ENCODE data around the gene MET.
"Not testable (repeated sequence)": the region's sequence is repeated elsewhere in the genome, so short reads cannot be mapped to it uniquely, and the experiment has no call there.

Gene MET

DNA sequence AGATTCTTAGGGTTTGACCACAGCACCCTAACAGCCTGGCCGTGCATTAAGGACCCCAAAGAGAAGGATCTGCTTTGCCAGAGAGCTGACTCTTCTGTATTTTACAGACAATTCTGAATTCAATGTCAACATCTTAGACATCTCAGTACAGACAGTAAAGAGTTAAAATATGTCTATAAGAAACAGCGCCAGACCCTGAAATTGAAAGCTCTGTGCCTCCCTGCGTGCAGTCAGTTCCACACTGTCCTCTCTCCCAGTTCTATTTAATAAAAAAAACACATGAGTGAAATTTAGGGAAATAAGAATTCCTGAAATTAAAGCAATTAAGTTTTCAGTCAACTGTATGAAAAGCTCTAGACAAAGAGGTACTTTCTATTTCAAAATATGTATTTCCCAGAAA, 45.1 kb downstream of the MET start:
- no peak overlapping the region for H3K4me3 ChIP-seq (IDR thresholded peaks at IDR 0.05; ENCODE audit: insufficient read depth, low read depth, low read length)
- H3K79me2 ChIP-seq (ENCODE audit: insufficient read depth, low read depth), result no peaks in the 10 kb centered on the region

DNA sequence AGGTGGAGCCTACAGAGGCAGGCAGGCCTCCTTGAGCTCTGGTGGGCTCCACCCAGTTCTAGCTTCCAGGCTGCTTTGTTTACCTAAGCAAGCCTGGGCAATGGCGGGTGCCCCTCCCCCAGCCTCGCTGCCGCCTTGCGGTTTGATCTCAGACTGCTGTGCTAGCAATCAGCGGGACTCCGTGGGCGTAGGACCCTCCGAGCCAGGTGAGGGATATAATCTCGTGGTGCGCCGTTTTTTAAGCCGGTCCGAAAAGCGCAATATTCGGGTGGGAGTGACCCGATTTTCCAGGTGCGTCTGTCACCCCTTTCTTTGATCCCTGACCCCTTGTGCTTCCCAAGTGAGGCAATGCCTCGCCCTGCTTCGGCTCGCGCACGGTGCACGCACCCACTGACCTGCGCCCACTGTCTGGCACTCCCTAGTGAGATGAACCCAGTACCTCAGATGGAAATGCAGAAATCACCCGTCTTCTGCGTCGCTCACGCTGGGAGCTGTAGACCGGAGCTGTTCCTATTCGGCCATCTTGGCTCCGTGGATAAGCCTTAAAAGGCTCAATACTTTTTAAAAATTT, 52.0 kb downstream of the MET start:
- not testable (repeated sequence) for H3K4me3 ChIP-seq (IDR thresholded peaks at IDR 0.05; ENCODE audit: insufficient read depth, low read depth, low read length)

More for the DNA sequence above, 45.1 kb downstream of the MET start:
- H3K27ac ChIP-seq, result no peak overlapping the region
- H3K9ac ChIP-seq, result no peak overlapping the region
- H3K4me1 ChIP-seq (ENCODE audit: low read depth, poor library complexity, severe bottlenecking), result no peaks in the 10 kb centered on the region
- H2AFZ ChIP-seq (ENCODE audit: low read depth), result no peak overlapping the region
- H3K27me3 ChIP-seq (ENCODE audit: insufficient read depth, low read depth), result no peaks in the 10 kb centered on the region
- no peak overlapping the region for H3K4me2 ChIP-seq
- H4K20me1 ChIP-seq (ENCODE audit: insufficient read depth), result no peaks in the 10 kb centered on the region
- TF ChIP-seq, protein P1, sequence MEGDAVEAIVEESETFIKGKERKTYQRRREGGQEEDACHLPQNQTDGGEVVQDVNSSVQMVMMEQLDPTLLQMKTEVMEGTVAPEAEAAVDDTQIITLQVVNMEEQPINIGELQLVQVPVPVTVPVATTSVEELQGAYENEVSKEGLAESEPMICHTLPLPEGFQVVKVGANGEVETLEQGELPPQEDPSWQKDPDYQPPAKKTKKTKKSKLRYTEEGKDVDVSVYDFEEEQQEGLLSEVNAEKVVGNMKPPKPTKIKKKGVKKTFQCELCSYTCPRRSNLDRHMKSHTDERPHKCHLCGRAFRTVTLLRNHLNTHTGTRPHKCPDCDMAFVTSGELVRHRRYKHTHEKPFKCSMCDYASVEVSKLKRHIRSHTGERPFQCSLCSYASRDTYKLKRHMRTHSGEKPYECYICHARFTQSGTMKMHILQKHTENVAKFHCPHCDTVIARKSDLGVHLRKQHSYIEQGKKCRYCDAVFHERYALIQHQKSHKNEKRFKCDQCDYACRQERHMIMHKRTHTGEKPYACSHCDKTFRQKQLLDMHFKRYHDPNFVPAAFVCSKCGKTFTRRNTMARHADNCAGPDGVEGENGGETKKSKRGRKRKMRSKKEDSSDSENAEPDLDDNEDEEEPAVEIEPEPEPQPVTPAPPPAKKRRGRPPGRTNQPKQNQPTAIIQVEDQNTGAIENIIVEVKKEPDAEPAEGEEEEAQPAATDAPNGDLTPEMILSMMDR (conservative IDR thresholded peaks at IDR 0.05; ENCODE audit: low read depth, low read length), result no peak
- H3K36me3 ChIP-seq (ENCODE audit: insufficient read depth), result no peaks in the 10 kb centered on the region

DNA sequence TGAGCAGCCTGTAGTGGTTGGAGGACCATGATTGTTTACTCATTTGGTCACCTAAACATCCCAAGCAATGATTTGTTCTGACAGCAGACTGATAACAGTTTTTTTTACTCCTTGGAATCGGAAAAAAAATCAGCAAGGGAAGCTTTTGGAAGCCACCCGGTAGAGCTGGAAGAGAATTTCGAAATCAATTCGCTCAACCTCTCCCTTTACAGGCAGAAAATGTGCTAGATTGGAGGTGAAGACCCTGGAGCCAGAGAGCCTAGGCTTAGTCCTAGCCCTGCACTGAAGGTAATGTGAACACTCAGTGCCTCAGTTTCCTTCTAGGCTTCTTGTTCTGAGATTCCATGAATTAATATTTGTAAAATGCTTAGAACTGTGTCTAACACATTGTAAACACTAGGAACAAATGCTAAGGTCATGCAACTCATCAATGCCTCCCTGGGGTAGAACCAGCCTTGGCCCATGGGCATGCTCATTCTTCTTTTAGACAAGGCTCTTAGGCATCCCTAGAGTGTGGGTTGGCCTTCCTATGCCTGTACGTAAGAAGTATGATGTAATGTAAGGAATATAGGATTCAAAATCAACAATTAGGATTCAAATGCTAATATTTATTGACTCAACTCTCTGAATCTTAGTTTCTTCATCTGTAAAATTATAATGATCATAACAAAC, 52.7 kb downstream of the MET start:
- no peak overlapping the region for H3K9ac ChIP-seq
- no peaks in the 10 kb centered on the region for H4K20me1 ChIP-seq (ENCODE audit: insufficient read depth)
- H3K4me3 ChIP-seq (IDR thresholded peaks at IDR 0.05; ENCODE audit: insufficient read depth, low read depth, low read length), result no peak overlapping the region
- TF ChIP-seq, protein P1 (conservative IDR thresholded peaks at IDR 0.05; ENCODE audit: low read depth, low read length), result no peak
- H3K4me2 ChIP-seq, result no peak overlapping the region
- H3K79me2 ChIP-seq (ENCODE audit: insufficient read depth, low read depth), result no peaks in the 10 kb centered on the region
- no peaks in the 10 kb centered on the region for H3K4me1 ChIP-seq (ENCODE audit: low read depth, poor library complexity, severe bottlenecking)
- H2AFZ ChIP-seq (ENCODE audit: low read depth), result no peak overlapping the region
- no peaks in the 10 kb centered on the region for H3K36me3 ChIP-seq (ENCODE audit: insufficient read depth)
- no peak overlapping the region for H3K27ac ChIP-seq
- H3K27me3 ChIP-seq (ENCODE audit: insufficient read depth, low read depth), result no peaks in the 10 kb centered on the region

More for the DNA sequence above, 52.0 kb downstream of the MET start:
- H3K9ac ChIP-seq; H3K4me2 ChIP-seq; H4K20me1 ChIP-seq (ENCODE audit: insufficient read depth); H3K4me1 ChIP-seq (ENCODE audit: low read depth, poor library complexity, severe bottlenecking); H3K79me2 ChIP-seq (ENCODE audit: insufficient read depth, low read depth); H3K27me3 ChIP-seq (ENCODE audit: insufficient read depth, low read depth); H3K27ac ChIP-seq; H3K36me3 ChIP-seq (ENCODE audit: insufficient read depth); H2AFZ ChIP-seq (ENCODE audit: low read depth): not testable (repeated sequence)

DNA sequence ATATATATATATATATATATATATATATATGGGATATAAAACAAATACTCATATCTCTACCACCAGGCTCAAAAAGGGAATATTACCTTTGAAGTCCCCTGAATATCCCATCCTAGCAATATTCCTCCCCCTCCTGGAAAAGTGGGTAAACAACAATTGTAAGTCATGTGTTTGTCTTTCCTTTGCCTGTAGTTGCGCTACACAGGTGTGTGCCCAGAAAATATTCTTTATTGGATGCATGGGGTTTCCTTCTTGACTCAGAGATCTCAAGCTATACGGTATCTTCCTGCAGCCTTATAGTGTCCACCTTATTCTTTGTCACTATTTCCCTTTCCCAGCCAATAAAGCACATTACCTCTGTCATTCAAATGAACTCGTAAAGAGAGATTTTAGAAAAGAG, 54.2 kb downstream of the MET start:
- no peak overlapping the region for H3K27ac ChIP-seq
- TF ChIP-seq, protein P1 (conservative IDR thresholded peaks at IDR 0.05; ENCODE audit: low read depth, low read length), result no peak
- H4K20me1 ChIP-seq (ENCODE audit: insufficient read depth), result no peaks in the 10 kb centered on the region
- H3K79me2 ChIP-seq (ENCODE audit: insufficient read depth, low read depth), result no peaks in the 10 kb centered on the region
- H3K9ac ChIP-seq, result no peak overlapping the region
- no peak overlapping the region for H3K4me3 ChIP-seq (IDR thresholded peaks at IDR 0.05; ENCODE audit: insufficient read depth, low read depth, low read length)
- H3K27me3 ChIP-seq (ENCODE audit: insufficient read depth, low read depth), result no peaks in the 10 kb centered on the region
- H3K4me1 ChIP-seq (ENCODE audit: low read depth, poor library complexity, severe bottlenecking), result no peaks in the 10 kb centered on the region
- no peak overlapping the region for H2AFZ ChIP-seq (ENCODE audit: low read depth)
- no peak overlapping the region for H3K4me2 ChIP-seq
- no peaks in the 10 kb centered on the region for H3K36me3 ChIP-seq (ENCODE audit: insufficient read depth)

Measured in KMS-11 (cell line).